ENCODE measurements around the gene LHFPL4.

The LHFPL4 gene

DNA sequence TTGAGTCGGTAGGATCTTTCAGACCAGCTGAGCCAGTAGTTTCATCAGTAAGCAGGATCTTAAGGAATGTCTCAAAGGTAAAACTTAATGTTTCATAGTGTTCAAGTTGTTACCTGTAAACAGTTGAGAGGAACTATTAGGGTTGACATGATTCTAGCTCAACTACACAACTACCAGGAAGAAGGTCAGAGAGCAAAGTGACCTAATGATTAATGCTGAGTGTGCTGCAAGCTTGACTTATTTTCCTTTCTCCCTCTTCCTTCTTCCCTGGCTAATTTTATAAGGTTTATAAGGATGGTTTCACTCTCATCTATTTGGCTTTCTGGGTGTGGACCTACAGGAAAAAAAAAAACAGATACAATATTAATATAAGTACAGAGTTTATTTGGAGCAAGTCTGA is 30.2 kb upstream of the LHFPL4 start:
- H2BK120ac ChIP-seq (ENCODE audit: low read depth, low read length) = no peak overlapping the region
- no peak overlapping the region for H4K8ac ChIP-seq (ENCODE audit: low read length)
- no peak overlapping the region for H3K18ac ChIP-seq (ENCODE audit: low read depth in 1 of 2, low read length in 2 of 2)
- no peaks in the 10 kb centered on the region for H3K79me1 ChIP-seq (replicated peaks; ENCODE audit: low read length, poor library complexity, severe bottlenecking)
- H3K27ac ChIP-seq (ENCODE audit: low read length, poor library complexity, severe bottlenecking) = no peak overlapping the region
- peaks cover 6 to 7% of the 10 kb centered on the region in 2 experiments for H3K27me3 ChIP-seq (ENCODE audit: control insufficient read depth in 1 of 2, insufficient read depth in 1 of 2, low read length in 2 of 2)
- H2BK15ac ChIP-seq (ENCODE audit: low read depth, poor library complexity, severe bottlenecking) = no peak overlapping the region
- no peaks in the 10 kb centered on the region for H3K4me1 ChIP-seq (ENCODE audit: control insufficient read depth, insufficient read depth, low read depth, low read length)
- no peak overlapping the region for H3K4me3 ChIP-seq (ENCODE audit: insufficient read depth in 1 of 2, low read depth in 1 of 2, low read length in 2 of 2)
- H2AK5ac ChIP-seq (ENCODE audit: low read length, severe bottlenecking) = no peak overlapping the region
- WGBS = 75% methylated on average over 1 of the region's 1 CpG
- no peak overlapping the region for H4K91ac ChIP-seq (ENCODE audit: low read length)
- H3K36me3 ChIP-seq (ENCODE audit: control insufficient read depth in 1 of 2, insufficient read depth in 2 of 2, low read depth in 1 of 2, low read length in 2 of 2) = no peaks in the 10 kb centered on the region
- H2BK5ac ChIP-seq (ENCODE audit: low read depth, low read length, poor library complexity, severe bottlenecking) = no peak overlapping the region
- H3K4me2 ChIP-seq (ENCODE audit: low read length, poor library complexity, severe bottlenecking) = no peak overlapping the region
- no peak overlapping the region for H3K14ac ChIP-seq (ENCODE audit: low read length in 2 of 2)
- H2AFZ ChIP-seq (ENCODE audit: low read depth, low read length) = no peak overlapping the region
- no peaks in the 10 kb centered on the region for H3K9me3 ChIP-seq (ENCODE audit: control insufficient read depth, low read length)
- no peak for DNase-seq
- H3K9ac ChIP-seq (ENCODE audit: low read length) = no peak overlapping the region
- no peak overlapping the region for H3K23ac ChIP-seq (ENCODE audit: low read length in 2 of 2)
- H2BK12ac ChIP-seq (ENCODE audit: low read length in 2 of 2) = no peak overlapping the region
- no peak overlapping the region for H3K4ac ChIP-seq (ENCODE audit: low read depth in 1 of 2, low read length in 2 of 2)

- WGBS = 61% methylated on average over 3 of the region's 3 CpGs
- H3K4me2 ChIP-seq (ENCODE audit: low read length, poor library complexity, severe bottlenecking) = no peak overlapping the region
- no peaks in the 10 kb centered on the region for H3K79me1 ChIP-seq (replicated peaks; ENCODE audit: low read length, poor library complexity, severe bottlenecking)
Observed at GRCh38 chr3:9583371-9583770, 29.7 kb upstream of the LHFPL4 start.

DNA sequence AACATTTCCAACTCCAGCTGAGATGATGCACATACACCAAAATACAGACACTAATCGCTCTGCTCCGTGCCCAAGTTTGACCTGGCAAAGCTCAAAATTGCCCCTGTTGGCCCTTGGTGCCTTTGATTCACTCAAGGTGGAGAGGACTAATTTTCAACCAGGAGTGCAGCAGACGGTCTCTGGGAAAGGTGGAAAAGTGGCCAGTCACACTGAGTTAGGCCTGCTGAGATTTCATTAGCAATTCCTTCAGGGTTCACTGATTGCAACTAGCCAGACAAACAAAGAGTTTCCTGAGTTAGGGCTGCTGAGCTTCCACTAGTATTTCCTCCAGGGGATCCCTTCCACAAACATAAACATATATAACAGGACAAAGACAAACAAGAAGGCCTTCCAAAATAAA is 28.7 kb upstream of the LHFPL4 start:
- Histone ChIP-seq H3K9me3 (ENCODE audit: control insufficient read depth, low read length) (no peaks in the 10 kb centered on the region), H2AK5ac (ENCODE audit: low read length, severe bottlenecking) (no peak overlapping the region), H4K8ac (ENCODE audit: low read length) (no peak overlapping the region), H3K4me2 (ENCODE audit: low read length, poor library complexity, severe bottlenecking) (no peak overlapping the region), H3K4me3 (ENCODE audit: insufficient read depth in 1 of 2, low read depth in 1 of 2, low read length in 2 of 2) (no peak overlapping the region), H3K4ac (ENCODE audit: low read depth in 1 of 2, low read length in 2 of 2) (no peak overlapping the region), H3K14ac (ENCODE audit: low read length in 2 of 2) (no peak overlapping the region), H2BK120ac (ENCODE audit: low read depth, low read length) (no peak overlapping the region), H2BK5ac (ENCODE audit: low read depth, low read length, poor library complexity, severe bottlenecking) (no peak overlapping the region), H3K23ac (ENCODE audit: low read length in 2 of 2) (no peak overlapping the region), H2AFZ (ENCODE audit: low read depth, low read length) (no peak overlapping the region), H4K91ac (ENCODE audit: low read length) (no peak overlapping the region), H3K9ac (ENCODE audit: low read length) (no peak overlapping the region), H3K18ac (ENCODE audit: low read depth in 1 of 2, low read length in 2 of 2) (no peak overlapping the region), H3K4me1 (ENCODE audit: control insufficient read depth, insufficient read depth, low read depth, low read length) (no peaks in the 10 kb centered on the region), H3K79me1 (replicated peaks; ENCODE audit: low read length, poor library complexity, severe bottlenecking) (no peaks in the 10 kb centered on the region), H3K27ac (ENCODE audit: low read length, poor library complexity, severe bottlenecking) (no peak overlapping the region), H2BK12ac (ENCODE audit: low read length in 2 of 2) (no peak overlapping the region), H3K36me3 (ENCODE audit: control insufficient read depth in 1 of 2, insufficient read depth in 2 of 2, low read depth in 1 of 2, low read length in 2 of 2) (no peaks in the 10 kb centered on the region), H3K27me3 (ENCODE audit: control insufficient read depth in 1 of 2, insufficient read depth in 1 of 2, low read length in 2 of 2) (peaks cover 6 to 7% of the 10 kb centered on the region in 2 experiments), H2BK15ac (ENCODE audit: low read depth, poor library complexity, severe bottlenecking) (no peak overlapping the region)
- DNase-seq = no peak
- 65% methylated on average over 3 of the region's 3 CpGs for WGBS

More at GRCh38 chr3:9583371-9583770, 29.7 kb upstream of the LHFPL4 start:
- Histone ChIP-seq H3K27me3 (ENCODE audit: control insufficient read depth in 1 of 2, insufficient read depth in 1 of 2, low read length in 2 of 2) (peaks cover 6 to 7% of the 10 kb centered on the region in 2 experiments), H2AK5ac (ENCODE audit: low read length, severe bottlenecking) (no peak overlapping the region), H3K18ac (ENCODE audit: low read depth in 1 of 2, low read length in 2 of 2) (no peak overlapping the region), H4K8ac (ENCODE audit: low read length) (no peak overlapping the region), H3K36me3 (ENCODE audit: control insufficient read depth in 1 of 2, insufficient read depth in 2 of 2, low read depth in 1 of 2, low read length in 2 of 2) (no peaks in the 10 kb centered on the region), H2BK15ac (ENCODE audit: low read depth, poor library complexity, severe bottlenecking) (no peak overlapping the region), H2BK12ac (ENCODE audit: low read length in 2 of 2) (no peak overlapping the region), H2BK120ac (ENCODE audit: low read depth, low read length) (no peak overlapping the region), H3K4me1 (ENCODE audit: control insufficient read depth, insufficient read depth, low read depth, low read length) (no peaks in the 10 kb centered on the region), H3K14ac (ENCODE audit: low read length in 2 of 2) (no peak overlapping the region), H3K9me3 (ENCODE audit: control insufficient read depth, low read length) (no peaks in the 10 kb centered on the region), H2BK5ac (ENCODE audit: low read depth, low read length, poor library complexity, severe bottlenecking) (no peak overlapping the region), H3K23ac (ENCODE audit: low read length in 2 of 2) (no peak overlapping the region), H3K9ac (ENCODE audit: low read length) (no peak overlapping the region), H3K4me3 (ENCODE audit: insufficient read depth in 1 of 2, low read depth in 1 of 2, low read length in 2 of 2) (no peak overlapping the region), H3K27ac (ENCODE audit: low read length, poor library complexity, severe bottlenecking) (no peak overlapping the region), H2AFZ (ENCODE audit: low read depth, low read length) (no peak overlapping the region), H3K4ac (ENCODE audit: low read depth in 1 of 2, low read length in 2 of 2) (no peak overlapping the region), H4K91ac (ENCODE audit: low read length) (no peak overlapping the region)
- DNase-seq = no peak

GRCh38 chr3:9581742-9582141 is 28.1 kb upstream of the LHFPL4 start:
- Histone ChIP-seq H3K79me1 (replicated peaks; ENCODE audit: low read length, poor library complexity, severe bottlenecking) (no peaks in the 10 kb centered on the region), H2AFZ (ENCODE audit: low read depth, low read length) (no peak overlapping the region), H2BK120ac (ENCODE audit: low read depth, low read length) (no peak overlapping the region), H3K27ac (ENCODE audit: low read length, poor library complexity, severe bottlenecking) (no peak overlapping the region), H3K9ac (ENCODE audit: low read length) (no peak overlapping the region), H3K4ac (ENCODE audit: low read depth in 1 of 2, low read length in 2 of 2) (no peak overlapping the region), H3K9me3 (ENCODE audit: control insufficient read depth, low read length) (no peaks in the 10 kb centered on the region), H3K14ac (ENCODE audit: low read length in 2 of 2) (no peak overlapping the region), H2AK5ac (ENCODE audit: low read length, severe bottlenecking) (no peak overlapping the region), H3K18ac (ENCODE audit: low read depth in 1 of 2, low read length in 2 of 2) (no peak overlapping the region), H2BK15ac (ENCODE audit: low read depth, poor library complexity, severe bottlenecking) (no peak overlapping the region), H4K91ac (ENCODE audit: low read length) (no peak overlapping the region), H4K8ac (ENCODE audit: low read length) (no peak overlapping the region), H2BK12ac (ENCODE audit: low read length in 2 of 2) (no peak overlapping the region), H3K4me3 (ENCODE audit: insufficient read depth in 1 of 2, low read depth in 1 of 2, low read length in 2 of 2) (no peak overlapping the region), H3K36me3 (ENCODE audit: control insufficient read depth in 1 of 2, insufficient read depth in 2 of 2, low read depth in 1 of 2, low read length in 2 of 2) (no peaks in the 10 kb centered on the region), H3K27me3 (ENCODE audit: control insufficient read depth in 1 of 2, insufficient read depth in 1 of 2, low read length in 2 of 2) (peaks cover 6 to 7% of the 10 kb centered on the region in 2 experiments), H3K4me1 (ENCODE audit: control insufficient read depth, insufficient read depth, low read depth, low read length) (no peaks in the 10 kb centered on the region), H3K4me2 (ENCODE audit: low read length, poor library complexity, severe bottlenecking) (no peak overlapping the region), H3K23ac (ENCODE audit: low read length in 2 of 2) (no peak overlapping the region), H2BK5ac (ENCODE audit: low read depth, low read length, poor library complexity, severe bottlenecking) (no peak overlapping the region)
- WGBS = 62% methylated on average over 2 of the region's 2 CpGs
- no peak for DNase-seq
